Measurements from ENCODE around the gene IFI30.
"Not testable (repeated sequence)": the region's sequence is repeated elsewhere in the genome, so short reads cannot be mapped to it uniquely, and the experiment has no call there.

The IFI30 gene

DNA sequence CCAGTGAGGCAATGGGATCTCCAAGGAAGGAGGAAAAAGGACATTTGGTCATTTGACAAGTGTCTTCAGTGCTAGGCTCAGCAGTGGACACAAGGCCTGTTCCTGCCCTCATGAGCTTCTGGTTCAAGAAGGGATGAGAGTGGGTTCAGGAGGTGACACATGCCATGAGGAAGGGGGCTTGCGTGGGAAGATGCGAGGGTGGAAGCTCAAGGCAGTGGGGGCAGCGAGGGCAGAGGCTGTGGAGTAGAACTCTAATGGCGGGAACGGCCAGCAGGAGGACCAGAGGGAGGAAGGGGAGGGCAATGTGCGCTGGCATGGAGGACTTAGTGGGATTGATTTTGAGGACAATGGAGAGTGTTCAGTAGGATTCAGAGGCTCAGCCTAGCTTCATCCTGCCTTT lies 17.3 kb upstream of the IFI30 start:
- no peaks in the 10 kb centered on the region for H3K27me3 ChIP-seq (replicated peaks in 2 of 5; ENCODE audit: control insufficient read depth in 4 of 5, insufficient read depth in 5 of 5, low read length in 4 of 5)
- no peak for DNase-seq
- H3K9me3 ChIP-seq (ENCODE audit: control extremely low read depth in 1 of 5, control insufficient read depth in 4 of 5, insufficient read depth in 2 of 5, low read depth in 1 of 5, low read length in 4 of 5) = no peaks in the 10 kb centered on the region
- peak overlapping the region in 2 of 7 experiments; percentile 8 to 28 for H3K4me3 ChIP-seq (ENCODE audit: control insufficient read depth in 1 of 7, extremely low read depth in 1 of 7, insufficient read depth in 4 of 7, low read depth in 2 of 7, low read length in 6 of 7)
- POLR2A ChIA-PET = no interaction called here
- H3K27ac ChIP-seq (ENCODE audit: insufficient read depth in 1 of 2, low read depth in 1 of 2, low read length in 2 of 2, poor library complexity in 1 of 2, severe bottlenecking in 2 of 2) = peak overlapping the region in 1 of 2 experiments; percentile 71
- 97% methylated on average over 4 of the region's 6 CpGs for WGBS (ENCODE audit: insufficient coverage)
- peaks cover 0 to 34% (median 12%) of the 10 kb centered on the region in 4 experiments for H3K36me3 ChIP-seq (ENCODE audit: control insufficient read depth in 4 of 4, insufficient read depth in 4 of 4, low read length in 3 of 4)
- peaks cover 0 to 61% (median 45%) of the 10 kb centered on the region in 4 experiments for H3K4me1 ChIP-seq (ENCODE audit: control extremely low read depth in 1 of 4, control insufficient read depth in 4 of 4, insufficient read depth in 4 of 4, low read length in 3 of 4)
- CTCF ChIA-PET = interaction anchor here (1.5 kb wide), 1 partner anchor 11 kb away, joined by 7 read pairs; no protein-coding TSS in a partner anchor

DNA sequence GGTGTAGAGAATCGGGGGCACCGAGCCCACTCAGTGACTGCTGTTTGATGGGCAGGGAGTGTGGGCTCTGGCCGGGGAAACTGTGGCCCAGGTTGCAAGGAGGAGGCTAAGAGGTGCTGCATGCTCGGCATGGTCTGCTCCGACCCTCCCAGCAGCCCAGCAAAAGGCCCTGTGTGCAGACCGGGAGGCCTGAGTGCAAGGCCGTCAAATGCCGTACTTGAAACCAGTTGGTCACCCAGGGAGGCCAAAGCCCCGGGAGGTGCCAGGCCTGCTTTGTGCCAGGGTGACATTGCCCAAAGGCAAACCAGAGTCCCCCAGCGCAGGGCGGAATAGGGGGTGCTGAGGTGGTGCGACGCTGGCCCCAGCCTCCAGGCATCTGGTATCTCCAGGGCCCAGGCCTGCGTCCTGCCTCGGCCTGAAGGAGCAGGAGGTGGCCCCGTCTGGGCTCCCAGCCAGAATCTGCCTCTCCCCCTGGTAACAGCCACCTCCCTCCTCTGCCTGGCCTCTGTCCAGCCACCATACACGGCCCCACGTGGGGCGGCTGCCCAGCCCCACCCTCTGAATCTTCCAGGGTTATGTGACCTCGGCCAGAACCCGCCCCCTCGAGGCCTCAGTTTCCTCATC lies 16.7 kb upstream of the IFI30 start:
- peak overlapping the region in 3 of 7 experiments; percentile 8 to 38 (median 19) for H3K4me3 ChIP-seq (ENCODE audit: control insufficient read depth in 1 of 7, extremely low read depth in 1 of 7, insufficient read depth in 4 of 7, low read depth in 2 of 7, low read length in 6 of 7)
- peaks cover 0 to 40% (median 13%) of the 10 kb centered on the region in 4 experiments for H3K36me3 ChIP-seq (ENCODE audit: control insufficient read depth in 4 of 4, insufficient read depth in 4 of 4, low read length in 3 of 4)
- peaks cover 0 to 59% (median 43%) of the 10 kb centered on the region in 4 experiments for H3K4me1 ChIP-seq (ENCODE audit: control extremely low read depth in 1 of 4, control insufficient read depth in 4 of 4, insufficient read depth in 4 of 4, low read length in 3 of 4)
- no peaks in the 10 kb centered on the region for H3K27me3 ChIP-seq (replicated peaks in 2 of 5; ENCODE audit: control insufficient read depth in 4 of 5, insufficient read depth in 5 of 5, low read length in 4 of 5)
- ChIA-PET POLR2A (no interaction called here), CTCF (interaction anchor here (1.0 to 1.5 kb wide), 2 partner anchors 10 to 14 kb away, joined by 3 to 7 read pairs; no protein-coding TSS in a partner anchor)
- DNase-seq = peak; percentile 82 to 94 (median 93)
- peak overlapping the region in 1 of 2 experiments; percentile 71 for H3K27ac ChIP-seq (ENCODE audit: insufficient read depth in 1 of 2, low read depth in 1 of 2, low read length in 2 of 2, poor library complexity in 1 of 2, severe bottlenecking in 2 of 2)
- no peaks in the 10 kb centered on the region for H3K9me3 ChIP-seq (ENCODE audit: control extremely low read depth in 1 of 5, control insufficient read depth in 4 of 5, insufficient read depth in 2 of 5, low read depth in 1 of 5, low read length in 4 of 5)
- 25% methylated on average over 18 of the region's 22 CpGs for WGBS (ENCODE audit: insufficient coverage)

DNA sequence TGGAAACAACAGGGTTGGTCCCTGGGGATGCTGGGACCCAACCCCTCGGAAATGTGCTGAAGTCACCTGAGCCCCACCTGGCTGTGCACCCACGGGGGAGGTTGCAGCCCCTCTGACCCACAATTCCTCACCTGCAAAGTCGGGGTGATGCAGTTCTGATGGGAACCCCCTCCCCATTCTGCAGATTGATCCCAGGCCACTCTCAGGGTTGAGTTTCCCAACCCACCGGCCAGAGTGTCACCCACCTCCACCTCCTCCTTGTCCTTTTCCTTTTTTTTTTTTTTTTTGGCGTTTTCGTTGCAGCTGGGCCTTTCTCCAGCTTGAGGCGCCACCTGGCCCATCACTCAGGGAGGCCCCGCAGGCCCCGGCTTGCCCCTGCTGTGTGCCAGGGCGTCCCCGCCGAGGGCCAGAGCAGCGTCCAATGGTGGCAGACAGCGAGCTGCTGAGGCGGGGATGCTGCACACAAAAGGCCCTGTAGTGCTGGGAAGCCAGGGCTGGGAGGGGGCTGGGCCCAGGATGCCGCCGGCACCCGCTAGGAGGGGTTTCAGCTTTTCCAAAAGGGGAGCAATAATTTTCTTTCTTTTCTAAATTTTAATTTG lies 16.0 kb upstream of the IFI30 start:
- peaks cover 0 to 57% (median 41%) of the 10 kb centered on the region in 4 experiments for H3K4me1 ChIP-seq (ENCODE audit: control extremely low read depth in 1 of 4, control insufficient read depth in 4 of 4, insufficient read depth in 4 of 4, low read length in 3 of 4)
- ChIA-PET CTCF (interaction anchor here (1.0 to 1.4 kb wide), 4 partner anchors 13 to 150 kb away, joined by 3 to 4 read pairs (median 4); no protein-coding TSS in a partner anchor), POLR2A (interaction anchor here (0.6 kb wide), 1 partner anchor 36 kb away, joined by 3 read pairs; no protein-coding TSS in a partner anchor)
- no peaks in the 10 kb centered on the region for H3K9me3 ChIP-seq (ENCODE audit: control extremely low read depth in 1 of 5, control insufficient read depth in 4 of 5, insufficient read depth in 2 of 5, low read depth in 1 of 5, low read length in 4 of 5)
- WGBS (ENCODE audit: insufficient coverage) = 32% methylated on average over 13 of the region's 18 CpGs
- H3K36me3 ChIP-seq (ENCODE audit: control insufficient read depth in 4 of 4, insufficient read depth in 4 of 4, low read length in 3 of 4) = peaks cover 0 to 44% (median 16%) of the 10 kb centered on the region in 4 experiments
- H3K27ac ChIP-seq (ENCODE audit: insufficient read depth in 1 of 2, low read depth in 1 of 2, low read length in 2 of 2, poor library complexity in 1 of 2, severe bottlenecking in 2 of 2) = peak overlapping the region in 1 of 2 experiments; percentile 71
- peak in 2 of 3 donors; percentile 42 to 59 for DNase-seq
- no peaks in the 10 kb centered on the region for H3K27me3 ChIP-seq (replicated peaks in 2 of 5; ENCODE audit: control insufficient read depth in 4 of 5, insufficient read depth in 5 of 5, low read length in 4 of 5)
- peak overlapping the region in 2 of 7 experiments; percentile 19 to 38 for H3K4me3 ChIP-seq (ENCODE audit: control insufficient read depth in 1 of 7, extremely low read depth in 1 of 7, insufficient read depth in 4 of 7, low read depth in 2 of 7, low read length in 6 of 7)

DNA sequence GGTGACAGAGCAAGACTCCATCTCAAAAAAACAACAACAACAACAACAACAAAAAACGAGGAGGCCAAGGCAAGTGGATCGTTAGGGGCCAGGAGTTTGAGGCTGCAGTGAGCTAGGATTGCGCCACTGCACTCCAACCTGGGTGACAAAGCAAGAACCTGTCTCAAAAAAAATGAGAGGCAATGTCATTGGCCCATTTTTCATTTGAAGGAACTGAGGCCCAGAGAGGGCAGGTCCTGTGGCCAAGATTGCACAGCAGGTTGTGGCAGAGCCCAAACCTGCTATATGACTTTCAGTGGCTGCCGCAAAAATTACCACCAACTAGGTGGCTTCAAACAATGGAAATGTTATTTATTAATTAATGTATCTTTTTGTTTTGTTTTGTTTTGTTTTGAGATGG lies 15.1 kb upstream of the IFI30 start:
- peaks cover 0 to 53% (median 24%) of the 10 kb centered on the region in 4 experiments for H3K36me3 ChIP-seq (ENCODE audit: control insufficient read depth in 4 of 4, insufficient read depth in 4 of 4, low read length in 3 of 4)
- WGBS (ENCODE audit: insufficient coverage) = no CpG with 5 or more reads among the region's 4 CpGs
- H3K4me1 ChIP-seq (ENCODE audit: control extremely low read depth in 1 of 4, control insufficient read depth in 4 of 4, insufficient read depth in 4 of 4, low read length in 3 of 4) = peaks cover 0 to 54% (median 39%) of the 10 kb centered on the region in 4 experiments
- H3K27ac ChIP-seq (ENCODE audit: insufficient read depth in 1 of 2, low read depth in 1 of 2, low read length in 2 of 2, poor library complexity in 1 of 2, severe bottlenecking in 2 of 2) = no peak overlapping the region
- H3K27me3 ChIP-seq (replicated peaks in 2 of 5; ENCODE audit: control insufficient read depth in 4 of 5, insufficient read depth in 5 of 5, low read length in 4 of 5) = no peaks in the 10 kb centered on the region
- no peaks in the 10 kb centered on the region for H3K9me3 ChIP-seq (ENCODE audit: control extremely low read depth in 1 of 5, control insufficient read depth in 4 of 5, insufficient read depth in 2 of 5, low read depth in 1 of 5, low read length in 4 of 5)
- no peak for DNase-seq
- ChIA-PET POLR2A (no interaction called here), CTCF (interaction anchor here (1.2 to 1.4 kb wide), 3 partner anchors 41 to 151 kb away, joined by 3 to 4 read pairs (median 4); no protein-coding TSS in a partner anchor)
- H3K4me3 ChIP-seq (ENCODE audit: control insufficient read depth in 1 of 7, extremely low read depth in 1 of 7, insufficient read depth in 4 of 7, low read depth in 2 of 7, low read length in 6 of 7) = no peak overlapping the region

DNA sequence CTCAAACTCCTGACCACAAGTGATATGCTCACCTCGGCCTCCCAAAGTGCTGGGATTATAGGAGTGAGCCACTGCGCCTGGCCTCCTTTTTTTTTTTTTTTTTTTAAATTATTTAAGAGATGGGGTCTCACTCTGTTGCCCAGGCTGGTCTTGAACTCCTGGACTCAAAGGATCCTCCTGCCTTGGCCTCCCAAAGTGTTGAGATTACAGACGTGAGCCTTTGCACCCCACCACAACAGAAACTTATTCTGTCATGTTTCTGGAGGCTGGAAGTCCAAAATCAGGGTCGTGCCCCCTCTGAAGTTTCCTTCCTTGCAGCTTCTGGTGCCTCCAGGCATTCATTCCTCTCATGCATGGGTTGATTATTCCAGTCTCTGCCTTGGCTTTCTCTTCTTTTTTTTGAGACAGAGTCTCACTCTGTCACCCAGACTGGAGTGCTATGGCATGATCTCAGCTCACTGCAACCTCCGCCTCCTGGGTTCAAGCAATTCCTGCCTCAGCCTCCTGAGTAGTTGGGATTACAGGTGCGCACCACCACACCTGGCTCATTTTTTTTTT lies 14.5 kb upstream of the IFI30 start:
- Histone ChIP-seq H3K4me1 (ENCODE audit: control extremely low read depth in 1 of 4, control insufficient read depth in 4 of 4, insufficient read depth in 4 of 4, low read length in 3 of 4) (peaks cover 0 to 49% (median 33%) of the 10 kb centered on the region in 4 experiments), H3K36me3 (ENCODE audit: control insufficient read depth in 4 of 4, insufficient read depth in 4 of 4, low read length in 3 of 4) (peaks cover 0 to 56% (median 27%) of the 10 kb centered on the region in 4 experiments)
- H3K9me3 ChIP-seq (ENCODE audit: control extremely low read depth in 1 of 5, control insufficient read depth in 4 of 5, insufficient read depth in 2 of 5, low read depth in 1 of 5, low read length in 4 of 5); H3K4me3 ChIP-seq (ENCODE audit: control insufficient read depth in 1 of 7, extremely low read depth in 1 of 7, insufficient read depth in 4 of 7, low read depth in 2 of 7, low read length in 6 of 7); POLR2A ChIA-PET; DNase-seq; H3K27me3 ChIP-seq (replicated peaks in 2 of 5; ENCODE audit: control insufficient read depth in 4 of 5, insufficient read depth in 5 of 5, low read length in 4 of 5); H3K27ac ChIP-seq (ENCODE audit: insufficient read depth in 1 of 2, low read depth in 1 of 2, low read length in 2 of 2, poor library complexity in 1 of 2, severe bottlenecking in 2 of 2): not testable (repeated sequence)
- WGBS (ENCODE audit: insufficient coverage) = 92% methylated on average over 1 of the region's 6 CpGs
- CTCF ChIA-PET = interaction anchor here (0.7 to 2.9 kb wide), 6 partner anchors 8 to 152 kb away, joined by 3 to 17 read pairs (median 4); no protein-coding TSS in a partner anchor

DNA sequence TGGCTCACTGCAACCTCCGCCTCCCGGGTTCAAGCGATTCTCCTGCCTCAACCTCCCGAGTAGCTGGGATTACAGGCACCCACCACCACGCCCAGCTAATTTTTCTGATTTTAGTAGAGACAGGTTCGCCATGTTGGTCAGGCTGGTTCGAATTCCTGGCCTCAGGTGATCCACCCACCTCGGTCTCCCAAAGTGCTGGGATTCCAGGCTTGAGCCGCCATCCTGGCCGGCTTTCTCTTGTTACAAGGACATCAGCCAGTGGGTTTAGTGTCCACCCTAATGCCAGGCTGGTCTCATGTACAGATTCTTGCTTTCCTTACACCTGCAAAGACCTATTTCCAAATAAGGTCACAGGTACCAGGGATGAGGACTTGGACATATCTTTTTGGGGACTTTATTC lies 13.8 kb upstream of the IFI30 start:
- 98% methylated on average over 7 of the region's 10 CpGs for WGBS (ENCODE audit: insufficient coverage)
- POLR2A ChIA-PET = no interaction called here
- CTCF ChIA-PET = interaction anchor here (1.3 to 2.9 kb wide), 4 partner anchors 8 to 213 kb away, joined by 3 to 18 read pairs (median 14); partner anchors contain the start of gene IFI30
- H3K27me3 ChIP-seq (replicated peaks in 2 of 5; ENCODE audit: control insufficient read depth in 4 of 5, insufficient read depth in 5 of 5, low read length in 4 of 5) = no peaks in the 10 kb centered on the region
- no peaks in the 10 kb centered on the region for H3K9me3 ChIP-seq (ENCODE audit: control extremely low read depth in 1 of 5, control insufficient read depth in 4 of 5, insufficient read depth in 2 of 5, low read depth in 1 of 5, low read length in 4 of 5)
- H3K4me3 ChIP-seq (ENCODE audit: control insufficient read depth in 1 of 7, extremely low read depth in 1 of 7, insufficient read depth in 4 of 7, low read depth in 2 of 7, low read length in 6 of 7) = no peak overlapping the region
- H3K36me3 ChIP-seq (ENCODE audit: control insufficient read depth in 4 of 4, insufficient read depth in 4 of 4, low read length in 3 of 4) = peaks cover 0 to 60% (median 29%) of the 10 kb centered on the region in 4 experiments
- DNase-seq = no peak
- H3K27ac ChIP-seq (ENCODE audit: insufficient read depth in 1 of 2, low read depth in 1 of 2, low read length in 2 of 2, poor library complexity in 1 of 2, severe bottlenecking in 2 of 2) = no peak overlapping the region
- H3K4me1 ChIP-seq (ENCODE audit: control extremely low read depth in 1 of 4, control insufficient read depth in 4 of 4, insufficient read depth in 4 of 4, low read length in 3 of 4) = peaks cover 0 to 44% (median 28%) of the 10 kb centered on the region in 4 experiments

All from common myeloid progenitor, CD34-positive (primary cell).